ENCODE data around the gene CDK16.

CDK16 gene

DNA sequence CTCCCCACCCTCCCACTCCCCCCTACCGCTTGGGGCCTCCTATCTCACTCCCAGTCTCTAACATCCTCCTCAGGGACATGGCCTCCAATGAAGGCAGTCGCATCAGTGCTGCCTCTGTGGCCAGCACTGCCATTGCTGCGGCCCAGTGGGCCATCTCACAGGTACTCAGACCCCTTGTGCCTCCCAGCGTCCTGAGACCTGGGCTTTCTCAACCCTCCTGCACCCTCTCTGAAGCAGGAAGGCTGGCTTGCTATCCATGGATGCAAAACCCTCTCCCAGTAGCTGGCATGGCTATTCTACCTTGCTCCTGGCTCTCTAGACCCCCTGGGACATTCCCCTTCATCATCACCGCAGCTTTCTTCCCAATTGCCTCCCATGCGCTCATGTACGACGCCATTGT lies 38.1 kb upstream of the CDK16 start:
- H3K4me1 ChIP-seq = peaks cover 0 to 10% (median 0%) of the 10 kb centered on the region in 4 donors
- intact Hi-C loops (cut with DNase I; ENCODE audit: low total_unique reads) = no loop called here
- no peaks in the 10 kb centered on the region for H3K27me3 ChIP-seq
- no peak overlapping the region for H3K27ac ChIP-seq
- H3K4me3 ChIP-seq = no peak overlapping the region
- H3K9me3 ChIP-seq = no peaks in the 10 kb centered on the region
- no peak for DNase-seq
- TF ChIP-seq, protein P1, sequence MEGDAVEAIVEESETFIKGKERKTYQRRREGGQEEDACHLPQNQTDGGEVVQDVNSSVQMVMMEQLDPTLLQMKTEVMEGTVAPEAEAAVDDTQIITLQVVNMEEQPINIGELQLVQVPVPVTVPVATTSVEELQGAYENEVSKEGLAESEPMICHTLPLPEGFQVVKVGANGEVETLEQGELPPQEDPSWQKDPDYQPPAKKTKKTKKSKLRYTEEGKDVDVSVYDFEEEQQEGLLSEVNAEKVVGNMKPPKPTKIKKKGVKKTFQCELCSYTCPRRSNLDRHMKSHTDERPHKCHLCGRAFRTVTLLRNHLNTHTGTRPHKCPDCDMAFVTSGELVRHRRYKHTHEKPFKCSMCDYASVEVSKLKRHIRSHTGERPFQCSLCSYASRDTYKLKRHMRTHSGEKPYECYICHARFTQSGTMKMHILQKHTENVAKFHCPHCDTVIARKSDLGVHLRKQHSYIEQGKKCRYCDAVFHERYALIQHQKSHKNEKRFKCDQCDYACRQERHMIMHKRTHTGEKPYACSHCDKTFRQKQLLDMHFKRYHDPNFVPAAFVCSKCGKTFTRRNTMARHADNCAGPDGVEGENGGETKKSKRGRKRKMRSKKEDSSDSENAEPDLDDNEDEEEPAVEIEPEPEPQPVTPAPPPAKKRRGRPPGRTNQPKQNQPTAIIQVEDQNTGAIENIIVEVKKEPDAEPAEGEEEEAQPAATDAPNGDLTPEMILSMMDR (IDR thresholded peaks at IDR 0.05) = no peak
- peaks cover 23 to 78% (median 68%) of the 10 kb centered on the region in 3 donors for H3K36me3 ChIP-seq

DNA sequence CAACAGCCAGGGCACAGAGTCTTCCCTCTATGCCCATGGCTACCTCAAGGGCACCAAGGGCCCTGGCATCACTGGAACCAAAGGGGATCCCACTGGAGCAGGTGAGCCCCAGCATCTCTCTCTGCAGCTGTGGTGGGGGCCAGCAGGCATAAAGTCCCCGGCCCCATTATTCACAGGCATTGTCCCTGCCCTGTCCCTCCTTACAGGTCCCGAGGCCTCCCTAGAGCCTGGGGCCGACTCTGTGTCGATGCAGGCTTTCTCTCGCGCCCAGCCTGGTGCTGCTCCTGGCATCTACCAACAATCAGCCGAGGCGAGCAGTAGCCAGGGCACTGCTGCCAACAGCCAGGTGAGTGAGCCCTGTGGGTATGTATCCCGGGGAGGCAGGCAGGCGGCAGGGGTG lies 37.2 kb upstream of the CDK16 start:
- no peak overlapping the region for H3K27ac ChIP-seq
- peaks cover 0 to 10% (median 0%) of the 10 kb centered on the region in 4 donors for H3K4me1 ChIP-seq
- intact Hi-C loops (cut with DNase I; ENCODE audit: low total_unique reads) = no loop called here
- H3K4me3 ChIP-seq = no peak overlapping the region
- DNase-seq = no peak
- H3K9me3 ChIP-seq = no peaks in the 10 kb centered on the region
- H3K27me3 ChIP-seq = no peaks in the 10 kb centered on the region
- H3K36me3 ChIP-seq = peaks cover 23 to 78% (median 67%) of the 10 kb centered on the region in 3 donors
- TF ChIP-seq, protein P1 (IDR thresholded peaks at IDR 0.05) = no peak

DNA sequence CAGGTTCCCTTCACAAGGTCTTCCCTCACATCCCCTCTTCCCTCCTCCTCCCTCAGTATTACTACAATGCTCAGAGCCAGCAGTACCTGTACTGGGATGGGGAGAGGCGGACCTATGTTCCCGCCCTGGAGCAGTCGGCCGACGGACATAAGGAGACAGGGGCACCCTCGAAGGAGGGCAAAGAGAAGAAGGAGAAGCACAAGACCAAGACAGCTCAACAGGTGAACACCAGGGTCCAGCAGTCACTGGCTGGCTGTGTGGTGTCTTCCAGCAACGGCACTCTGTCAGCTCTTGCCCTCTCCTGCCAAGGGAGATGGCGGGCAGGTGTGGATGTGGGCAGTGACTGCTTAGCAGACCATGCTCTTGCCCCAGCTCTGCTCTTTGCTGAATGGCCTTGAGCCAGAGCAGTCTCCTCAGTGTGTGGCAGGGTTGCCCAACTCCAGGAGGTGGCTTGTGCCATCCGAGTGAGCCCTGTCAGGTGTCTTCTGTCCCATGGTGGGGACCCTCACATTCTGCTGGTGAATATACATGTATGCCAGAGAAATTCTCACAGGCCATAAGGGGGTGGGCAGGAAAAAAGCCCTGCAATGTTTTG lies 36.3 kb upstream of the CDK16 start:
- Histone ChIP-seq H3K9me3 (no peaks in the 10 kb centered on the region), H3K4me1 (peaks cover 0 to 10% (median 0%) of the 10 kb centered on the region in 4 donors), H3K36me3 (peaks cover 23 to 79% (median 68%) of the 10 kb centered on the region in 3 donors), H3K4me3 (no peak overlapping the region), H3K27ac (no peak overlapping the region), H3K27me3 (no peaks in the 10 kb centered on the region)
- TF ChIP-seq, protein P1 (IDR thresholded peaks at IDR 0.05) = no peak
- intact Hi-C loops (cut with DNase I; ENCODE audit: low total_unique reads) = no loop called here
- DNase-seq = no peak

DNA sequence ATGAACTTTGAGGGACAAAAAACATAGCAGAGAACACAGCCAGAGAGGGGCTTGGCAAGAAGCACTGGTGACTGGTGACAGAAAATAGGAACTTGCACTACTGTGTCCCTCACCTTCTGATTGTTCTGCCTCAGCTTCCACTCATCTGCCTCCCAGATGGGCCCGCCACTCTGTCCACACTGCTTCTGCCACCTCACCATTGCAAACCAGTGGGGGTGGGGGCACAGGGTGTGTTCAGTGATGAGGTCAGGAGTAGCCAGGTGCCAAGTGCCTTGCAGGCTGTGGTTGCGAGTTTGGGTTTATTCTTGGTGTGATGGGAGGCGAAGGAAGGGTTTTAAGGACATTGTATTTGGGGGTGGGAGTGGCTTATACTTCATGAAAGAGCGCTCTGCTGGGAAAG lies 34.0 kb upstream of the CDK16 start:
- intact Hi-C loops (cut with DNase I; ENCODE audit: low total_unique reads) = no loop called here
- Histone ChIP-seq H3K27ac (no peak overlapping the region), H3K9me3 (no peaks in the 10 kb centered on the region), H3K36me3 (peaks cover 13 to 59% (median 46%) of the 10 kb centered on the region in 3 donors), H3K4me3 (no peak overlapping the region), H3K27me3 (no peaks in the 10 kb centered on the region), H3K4me1 (peaks cover 0 to 3% (median 0%) of the 10 kb centered on the region in 4 donors)
- TF ChIP-seq, protein P1 (IDR thresholded peaks at IDR 0.05) = no peak
- no peak for DNase-seq

DNA sequence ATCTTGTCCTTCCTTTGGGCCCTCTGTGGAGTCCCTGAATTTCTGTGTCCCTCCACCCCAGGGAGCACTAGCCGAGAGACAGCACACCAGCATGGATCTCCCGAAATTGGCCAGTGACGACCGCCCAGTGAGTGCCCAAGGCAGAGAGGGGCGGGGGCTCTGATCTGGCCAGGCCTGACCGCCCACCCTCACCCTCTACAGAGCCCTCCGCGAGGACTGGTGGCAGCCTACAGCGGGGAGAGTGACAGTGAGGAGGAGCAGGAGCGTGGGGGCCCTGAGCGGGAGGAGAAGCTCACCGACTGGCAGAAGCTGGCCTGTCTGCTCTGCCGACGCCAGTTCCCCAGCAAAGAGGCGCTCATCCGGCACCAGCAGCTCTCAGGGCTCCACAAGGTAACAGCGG lies 33.2 kb upstream of the CDK16 start:
- TF ChIP-seq, protein P1 (IDR thresholded peaks at IDR 0.05) = no peak
- H3K9me3 ChIP-seq = no peaks in the 10 kb centered on the region
- peaks cover 13 to 52% (median 39%) of the 10 kb centered on the region in 3 donors for H3K36me3 ChIP-seq
- no peak overlapping the region for H3K4me3 ChIP-seq
- no peaks in the 10 kb centered on the region for H3K4me1 ChIP-seq
- no peak for DNase-seq
- H3K27ac ChIP-seq = no peak overlapping the region
- H3K27me3 ChIP-seq = no peaks in the 10 kb centered on the region
- intact Hi-C loops (cut with DNase I; ENCODE audit: low total_unique reads) = no loop called here

Data from tibial artery (tissue), 4 donors.